Activated naive CD4-positive, alpha-beta T cell (primary cell): ENCODE data around the gene ACP1.
A peak's percentile ranks its signal among the peaks of the same experiment; 100 is the strongest.

Experiments used
- DNase-seq, 4 experiments: peaks; one replicate each; lab custom pipeline; 2025; lab: John Stamatoyannopoulos, UW

ACP1 gene

DNA sequence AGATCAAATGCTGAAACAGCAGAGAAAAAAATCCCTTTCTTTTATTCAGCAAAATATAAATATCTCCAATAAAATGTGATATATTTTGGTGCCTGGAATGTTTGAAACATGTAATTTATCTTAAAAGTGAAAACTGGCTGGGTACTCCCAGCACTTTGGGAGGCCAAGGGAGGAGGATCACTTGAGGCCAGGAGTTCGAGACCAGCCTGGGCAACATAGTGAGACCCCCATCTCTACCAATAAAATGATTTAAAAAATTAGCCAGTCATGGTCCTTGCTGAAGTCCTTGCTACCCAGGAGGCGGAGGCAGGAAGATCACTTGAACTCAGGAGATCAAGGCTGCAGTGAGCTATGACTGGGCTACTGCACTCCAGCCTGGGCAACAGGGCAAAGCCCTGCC, 9.6 kb upstream of the ACP1 start:
- DNase-seq, result no peak

DNA sequence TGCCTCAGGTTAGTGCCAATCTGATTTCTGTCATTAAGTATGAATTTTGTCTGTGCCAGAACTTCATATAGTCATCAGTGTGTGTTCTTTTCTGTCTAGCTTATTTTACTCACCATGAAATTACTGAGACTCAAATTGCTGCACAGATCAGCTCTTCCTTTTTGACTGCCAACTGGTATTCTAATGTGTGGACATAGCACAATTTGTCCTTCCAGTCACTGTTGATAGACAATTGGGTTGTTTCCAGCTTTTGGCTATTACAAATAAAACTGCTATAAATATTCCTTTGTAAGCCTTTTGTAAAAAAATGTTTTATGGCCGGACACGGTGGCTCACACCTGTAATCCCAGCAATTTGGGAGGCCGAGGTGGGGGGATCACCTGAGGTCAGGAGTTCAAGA, 8.7 kb upstream of the ACP1 start:
- DNase-seq, result no peak

DNA sequence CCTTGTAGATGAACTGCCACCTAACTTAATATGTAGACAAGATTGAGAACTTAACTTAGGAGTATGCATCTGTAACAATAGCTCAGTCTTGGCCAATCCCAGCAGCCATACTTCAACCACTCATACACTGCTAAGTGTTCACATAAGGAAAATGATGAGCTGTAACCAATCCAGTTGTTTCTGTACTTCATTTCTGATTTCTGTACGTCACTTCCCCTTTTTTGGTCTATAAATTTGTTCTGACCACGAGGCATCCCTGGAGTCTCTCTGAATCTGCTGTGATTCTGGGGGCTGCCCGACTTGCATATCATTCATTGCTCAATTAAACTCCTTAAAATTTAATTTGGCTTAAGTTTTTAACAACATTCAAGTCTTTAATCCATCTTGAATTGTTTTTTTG, 7.3 kb upstream of the ACP1 start:
- DNase-seq, result no peak

DNA sequence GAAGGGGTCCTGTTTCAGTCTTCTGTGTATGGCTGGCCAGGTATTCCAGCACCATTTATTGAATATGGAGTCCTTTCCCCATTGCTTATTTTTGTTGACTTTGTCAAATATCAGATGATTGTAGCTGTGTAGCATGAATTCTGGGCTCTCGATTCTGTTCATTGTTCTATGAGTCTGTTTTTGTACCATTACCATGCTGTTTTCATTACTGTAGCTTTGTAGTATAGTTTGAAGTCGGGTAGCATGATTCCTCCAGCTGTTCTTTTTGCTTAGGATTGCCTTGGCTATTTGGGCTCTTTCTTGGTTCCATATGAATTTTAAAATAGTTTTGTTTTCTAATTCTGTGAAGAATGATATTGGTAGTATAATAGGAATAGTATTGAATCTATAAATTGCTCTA, 6.9 kb upstream of the ACP1 start:
- no peak for DNase-seq

DNA sequence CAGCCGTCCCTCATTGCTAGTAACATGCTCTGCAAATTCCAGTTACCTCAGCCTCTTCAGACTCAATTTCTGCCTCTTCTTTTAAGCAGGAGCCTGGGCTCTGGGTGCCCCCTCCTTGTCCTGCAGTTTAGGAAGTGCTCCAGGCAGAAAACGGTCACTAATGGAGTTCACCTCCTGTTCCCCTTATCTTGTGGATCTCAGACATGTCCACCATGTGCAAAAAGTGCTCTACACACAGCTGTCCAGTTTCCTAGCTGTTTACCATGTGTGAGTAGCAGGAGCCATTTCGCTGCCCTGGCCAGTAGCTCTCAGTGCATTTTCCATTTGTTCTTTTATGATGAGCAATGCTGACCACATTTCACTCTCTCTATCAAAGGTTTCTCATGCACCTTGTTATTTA, 5.8 kb upstream of the ACP1 start:
- no peak for DNase-seq

DNA sequence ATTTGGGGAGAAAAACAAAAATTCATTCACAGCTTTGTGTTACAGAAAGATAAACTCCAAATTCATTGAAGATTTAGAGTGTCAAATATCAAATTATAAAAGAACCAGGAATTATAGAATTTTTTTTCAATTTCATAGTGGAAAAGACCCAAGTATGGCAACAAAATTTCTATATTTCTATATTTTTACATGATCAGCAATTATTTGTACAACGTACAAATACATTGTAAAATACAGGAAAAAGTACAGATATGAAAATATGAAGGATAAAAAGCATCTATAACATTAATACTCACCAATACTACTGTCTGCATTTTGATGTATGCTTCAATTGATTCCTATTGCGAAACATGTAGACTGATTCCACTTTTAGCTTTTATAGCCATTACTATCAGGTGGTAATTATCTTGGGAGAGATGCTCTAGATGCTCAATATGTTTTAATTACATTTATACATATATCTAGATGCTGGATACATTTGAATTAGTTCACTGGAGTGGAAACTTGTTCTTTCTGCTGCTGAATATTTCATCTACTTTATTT, 4.9 kb upstream of the ACP1 start:
- no peak for DNase-seq

DNA sequence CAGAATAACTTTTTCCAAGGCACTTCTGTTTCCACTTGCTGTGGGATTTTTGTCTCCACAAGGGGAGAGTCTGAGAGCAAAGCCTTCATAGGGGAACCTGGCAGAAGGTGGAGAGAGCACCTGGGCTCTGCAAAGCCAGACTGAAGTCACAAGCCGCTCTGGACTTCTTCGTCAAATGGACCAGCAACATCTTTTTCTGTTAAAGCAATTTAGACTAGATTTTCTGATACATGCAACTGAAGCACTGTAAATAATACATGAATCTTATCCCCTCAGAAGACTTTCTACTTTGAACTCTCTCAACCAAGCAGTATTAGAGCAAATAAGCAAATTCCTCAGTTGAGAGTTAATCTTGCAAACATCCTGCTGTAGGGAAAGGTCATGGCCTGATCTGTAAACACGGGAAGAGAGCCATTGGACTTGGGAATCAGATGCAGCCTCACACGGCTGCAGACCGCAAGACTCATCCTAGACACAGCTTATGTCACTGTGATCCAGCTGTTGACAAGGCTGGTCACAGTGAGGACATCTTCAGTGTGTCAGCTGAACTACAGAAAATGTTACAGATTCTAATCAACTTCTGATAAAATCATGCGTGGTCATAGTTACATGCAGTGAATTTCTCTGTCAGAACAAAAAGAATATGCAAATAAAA, 4.1 kb upstream of the ACP1 start:
- no peak for DNase-seq

DNA sequence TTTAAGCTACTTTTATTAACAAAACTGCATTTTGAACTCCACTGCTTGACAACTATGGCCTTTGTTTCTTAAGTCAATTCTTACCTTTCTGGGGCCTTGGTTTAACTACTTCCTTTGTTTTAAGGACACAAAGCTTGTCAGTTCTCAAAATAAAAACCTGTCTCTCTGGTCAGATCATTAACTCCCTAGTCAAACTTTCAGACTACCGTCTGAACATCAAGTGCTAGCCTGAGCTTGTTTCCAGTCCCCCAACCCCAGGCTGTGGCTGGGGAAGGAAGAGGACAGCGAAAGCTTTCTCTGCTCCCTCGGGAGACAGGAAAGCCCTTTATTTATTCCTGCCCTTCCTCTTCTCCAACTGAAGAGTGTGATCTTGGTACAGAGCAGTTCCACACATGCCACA, 2.6 kb upstream of the ACP1 start:
- DNase-seq, result no peak

DNA sequence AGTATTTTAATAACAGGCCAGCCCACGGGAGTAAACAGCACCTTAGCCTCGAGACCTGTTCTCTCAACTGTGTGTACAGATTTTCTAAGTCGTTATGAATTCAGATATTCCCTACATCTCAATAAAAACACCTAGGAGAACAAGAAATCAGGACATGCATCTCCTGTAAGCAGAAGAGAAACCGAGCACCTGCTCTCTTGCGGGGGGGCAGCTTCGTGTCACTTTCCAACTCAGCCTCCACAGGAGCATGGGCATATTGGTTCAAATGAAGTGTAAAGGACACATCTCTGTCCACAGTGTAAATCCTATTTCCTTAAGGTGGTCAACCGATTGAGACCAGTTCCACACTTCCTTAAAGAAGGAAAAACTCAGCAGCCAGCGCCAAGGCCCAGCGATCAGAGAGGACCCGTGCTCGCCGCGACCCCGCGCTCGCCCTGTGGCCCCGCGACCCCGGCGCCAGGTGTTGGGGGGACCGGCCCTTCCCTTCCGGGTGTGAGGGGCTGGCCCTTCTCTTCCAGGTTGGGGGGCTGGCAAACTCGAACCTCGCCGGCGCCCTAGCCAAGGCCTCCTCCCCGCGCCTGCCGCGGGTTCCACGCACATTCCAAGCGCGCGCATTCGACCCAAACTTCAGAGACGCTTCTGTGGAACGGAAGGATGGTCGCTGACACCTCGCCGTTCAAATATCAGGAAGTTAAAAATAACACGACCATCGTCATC, 1.6 kb upstream of the ACP1 start:
- no peak for DNase-seq

DNA sequence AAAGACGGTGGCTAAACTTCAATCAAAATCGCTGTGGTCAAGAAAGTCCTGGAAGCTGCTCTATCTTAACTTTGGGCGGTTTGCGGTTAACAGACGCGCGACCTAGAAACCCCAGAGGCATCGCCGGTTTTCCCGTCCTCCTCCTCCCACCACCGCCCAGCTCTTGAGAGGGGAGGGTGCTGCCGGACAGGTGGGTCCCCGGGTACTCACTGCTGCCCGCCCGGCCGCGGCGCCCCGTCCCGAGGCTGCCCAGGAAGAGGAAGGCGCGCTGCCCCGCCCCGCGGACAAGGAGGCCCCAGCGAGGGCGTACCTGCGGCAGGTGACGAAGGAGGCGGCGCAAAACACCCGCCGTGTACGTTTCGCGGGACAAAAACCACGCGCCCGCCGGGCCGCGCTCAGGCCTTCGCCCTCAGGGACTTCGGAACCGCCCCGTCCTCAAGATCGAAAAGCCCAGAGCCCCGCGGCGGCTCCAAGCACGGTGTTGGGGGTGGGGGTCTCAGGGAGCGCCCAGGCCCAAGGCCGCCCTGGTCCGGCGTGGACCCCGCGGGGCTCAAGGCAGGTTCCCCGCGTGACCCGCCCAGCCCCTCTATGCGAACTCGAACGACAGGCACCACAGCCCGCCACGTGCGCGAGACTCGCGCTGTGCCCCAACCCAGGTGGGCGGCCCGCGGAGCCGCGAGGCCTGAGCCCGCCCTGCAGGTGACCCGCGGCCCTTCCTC, 814 bp upstream of the ACP1 start, which contains the start of gene SH3YL1:
TSS of gene SH3YL1 (minus strand) at position 259 of the 719 bp plus-strand sequence. CDS start at position 211, 48 bp downstream.
- DNase-seq, result peak in 3 of 4 experiments; percentile 13 to 59 (median 42)

DNA sequence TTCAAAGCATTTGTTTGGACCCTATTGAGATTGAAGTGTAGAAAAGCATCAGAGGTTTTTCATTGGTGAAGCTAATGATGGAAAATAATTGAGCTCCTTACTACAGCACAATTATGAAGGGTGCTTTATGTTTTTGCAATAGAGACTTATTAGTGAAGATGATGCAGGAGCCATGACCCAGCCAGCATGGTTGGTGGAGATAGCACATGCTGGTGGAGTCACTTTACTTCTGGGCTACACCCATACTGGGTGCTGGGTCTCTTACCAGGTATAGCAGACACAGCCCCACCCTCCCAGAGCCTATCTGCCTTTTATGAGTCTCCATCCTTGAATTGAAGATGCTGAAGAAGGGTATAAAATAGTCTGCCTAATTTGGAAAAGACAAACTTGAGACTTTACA, 3.6 kb downstream of the ACP1 start:
- DNase-seq, result no peak

DNA sequence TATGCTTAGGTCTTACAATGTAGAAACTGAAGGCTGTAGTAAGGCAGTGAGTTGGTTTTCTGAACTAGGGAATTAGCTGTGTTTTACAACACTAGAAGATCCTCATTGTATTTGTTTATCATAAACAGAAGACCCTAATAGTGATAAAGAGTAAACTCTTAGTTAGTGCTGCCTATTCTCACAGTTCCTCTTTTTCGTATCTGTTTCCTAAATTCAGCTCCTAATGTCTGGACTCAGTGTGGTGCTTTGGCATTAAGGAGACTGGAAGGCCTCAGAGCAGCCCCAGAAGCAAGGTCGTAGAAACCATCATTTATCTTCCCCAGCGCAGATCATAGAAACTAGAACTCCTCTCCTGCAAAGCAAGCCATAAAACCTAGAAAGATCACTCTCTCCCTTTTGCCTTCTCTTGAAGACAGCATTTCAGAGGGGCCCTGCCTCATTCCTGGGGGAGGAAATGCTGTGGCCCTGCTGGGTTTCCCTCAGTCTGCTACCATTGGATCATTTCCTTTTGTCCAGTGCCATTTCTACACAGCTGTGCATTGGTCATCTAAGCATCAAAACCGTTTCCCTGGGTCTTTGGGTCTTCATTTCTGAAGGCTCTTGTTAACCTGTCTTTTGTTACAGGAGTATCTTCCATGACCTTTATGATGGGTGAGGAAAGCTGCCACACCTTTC, 4.7 kb downstream of the ACP1 start:
- DNase-seq, result no peak

DNA sequence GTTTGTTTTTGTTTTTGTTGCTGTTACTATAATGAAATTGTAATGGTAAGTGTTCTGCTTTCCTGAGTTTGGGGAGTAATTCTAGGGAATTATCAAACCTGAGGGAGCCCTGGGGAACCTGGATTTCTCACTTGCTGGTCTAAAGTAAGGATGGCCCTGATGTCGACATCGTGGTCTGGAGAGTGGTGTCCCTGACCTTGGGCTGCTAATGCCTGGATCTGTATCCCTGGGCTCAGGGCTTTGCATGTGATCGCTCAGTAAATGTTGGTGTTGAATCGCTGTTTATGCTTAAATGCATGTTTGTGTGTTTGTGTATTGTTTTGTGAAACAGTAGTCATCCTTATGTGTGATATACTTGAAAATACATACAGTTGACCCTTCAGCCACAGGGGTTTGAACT, 6.1 kb downstream of the ACP1 start:
- DNase-seq, result no peak

DNA sequence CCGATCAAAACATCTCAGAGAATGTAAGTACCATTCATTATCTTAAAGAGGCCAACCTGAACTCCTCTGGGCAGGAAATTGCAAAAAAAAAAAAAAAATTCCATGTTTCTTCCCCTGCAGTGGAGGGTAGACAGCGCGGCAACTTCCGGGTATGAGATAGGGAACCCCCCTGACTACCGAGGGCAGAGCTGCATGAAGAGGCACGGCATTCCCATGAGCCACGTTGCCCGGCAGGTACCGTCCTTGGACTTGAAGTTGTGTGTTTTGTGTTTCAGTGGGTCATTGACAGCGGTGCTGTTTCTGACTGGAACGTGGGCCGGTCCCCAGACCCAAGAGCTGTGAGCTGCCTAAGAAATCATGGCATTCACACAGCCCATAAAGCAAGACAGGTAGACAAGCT, 7.2 kb downstream of the ACP1 start:
- no peak for DNase-seq

DNA sequence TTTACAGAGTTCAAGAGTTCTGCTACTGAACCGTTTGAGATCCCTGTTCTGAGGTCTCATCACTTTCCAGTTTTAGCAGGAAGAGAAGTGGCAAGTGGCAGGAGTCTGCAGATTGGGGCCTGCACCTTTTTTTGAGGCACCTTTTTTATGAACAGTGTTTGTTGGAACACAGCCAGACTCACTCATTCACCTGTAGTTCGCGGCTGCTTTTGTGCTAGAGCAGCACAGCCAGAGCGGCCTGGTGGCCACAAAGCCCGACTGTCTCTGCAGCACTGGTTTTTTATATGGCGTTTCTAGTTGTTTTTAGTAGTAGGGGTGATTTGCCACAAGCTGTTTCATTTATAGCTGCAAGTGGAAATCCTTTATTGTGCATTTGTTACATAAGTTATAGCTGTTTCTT, 8.6 kb downstream of the ACP1 start:
- DNase-seq, result no peak

DNA sequence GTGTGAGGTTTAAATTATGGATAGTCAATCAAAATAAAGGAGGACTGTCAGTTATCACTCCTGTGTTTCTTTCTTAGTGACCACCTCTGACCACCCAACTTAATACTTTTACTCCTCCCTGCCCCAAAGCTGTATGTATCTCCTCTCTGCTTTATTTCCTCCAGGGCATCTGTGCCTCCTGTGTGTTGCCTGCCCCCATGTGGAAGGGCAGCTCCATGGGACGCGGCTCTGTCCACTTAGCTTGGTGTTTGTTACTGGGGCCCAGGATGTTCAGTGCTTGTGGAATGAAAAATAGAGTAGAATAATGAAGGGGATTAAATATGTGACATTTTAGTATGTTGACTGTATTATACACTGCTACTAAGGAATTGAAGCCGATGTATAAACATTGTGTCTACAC, 9.8 kb downstream of the ACP1 start:
- no peak for DNase-seq

DNA sequence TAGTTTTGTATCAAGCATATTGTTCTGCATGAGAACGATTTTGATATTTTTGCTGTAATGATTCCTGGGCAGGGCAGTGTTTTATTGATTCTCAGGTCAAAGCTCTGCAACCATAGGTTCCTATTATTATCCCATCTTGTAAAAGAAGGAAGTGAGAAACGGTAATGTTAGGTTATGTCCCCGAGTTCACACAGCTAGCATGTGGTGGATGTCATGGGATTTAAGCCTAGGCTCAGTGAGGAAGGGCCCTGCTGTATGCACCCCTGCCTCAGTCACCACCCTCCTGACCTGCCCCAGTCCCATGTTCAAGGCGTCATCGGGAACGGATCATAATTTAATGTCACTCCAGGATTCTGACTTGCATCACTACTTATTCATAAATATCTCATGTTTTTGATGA, 10.7 kb downstream of the ACP1 start:
- no peak for DNase-seq

DNA sequence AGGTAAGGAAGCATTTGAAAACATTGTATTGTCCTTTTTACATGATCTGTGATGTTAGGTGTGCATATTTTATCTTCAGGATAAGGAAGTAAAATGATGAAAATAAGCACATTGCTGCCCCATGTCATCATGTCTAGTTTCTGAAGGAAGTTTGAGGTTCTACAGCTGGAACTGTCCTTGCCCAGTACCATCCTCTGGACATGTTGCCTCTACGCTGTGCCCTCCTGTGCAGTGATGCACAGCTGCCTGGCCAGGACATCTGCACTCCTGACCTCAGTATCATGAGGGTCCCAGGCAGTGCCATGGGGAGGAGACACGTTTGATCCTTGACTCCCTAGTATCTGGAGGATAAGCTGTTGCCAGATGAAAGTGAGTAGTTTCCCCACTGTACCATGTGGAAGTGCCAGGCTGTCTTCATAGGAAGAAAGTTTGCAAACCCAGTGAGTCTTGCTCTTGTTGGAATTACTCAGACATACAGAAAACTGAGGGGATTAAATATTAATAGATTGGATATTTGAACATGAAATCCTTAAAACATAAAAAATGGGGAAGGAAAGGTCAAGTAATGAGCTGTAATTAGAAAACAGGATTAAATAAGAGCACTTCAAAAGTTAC, 13.7 kb downstream of the ACP1 start:
- no peak for DNase-seq

DNA sequence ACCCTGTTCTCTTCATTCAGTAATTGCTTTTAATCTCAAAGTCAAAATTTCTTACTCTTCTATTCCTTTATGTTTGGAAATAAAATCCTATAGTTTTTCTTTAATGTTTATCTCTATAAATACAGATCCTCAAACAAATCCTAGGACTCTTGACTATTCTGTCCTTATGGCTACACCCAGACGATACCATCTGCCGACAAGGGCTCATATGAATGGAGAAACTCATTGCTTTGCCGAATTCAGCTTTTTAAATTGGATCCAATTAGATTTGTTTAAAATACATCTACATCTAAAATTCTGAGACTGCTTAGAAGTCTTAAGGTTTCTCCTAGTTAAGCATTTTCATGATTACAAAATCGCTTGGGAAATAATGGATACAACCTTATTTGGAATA, 14.2 kb downstream of the ACP1 start:
- DNase-seq, result no peak

DNA sequence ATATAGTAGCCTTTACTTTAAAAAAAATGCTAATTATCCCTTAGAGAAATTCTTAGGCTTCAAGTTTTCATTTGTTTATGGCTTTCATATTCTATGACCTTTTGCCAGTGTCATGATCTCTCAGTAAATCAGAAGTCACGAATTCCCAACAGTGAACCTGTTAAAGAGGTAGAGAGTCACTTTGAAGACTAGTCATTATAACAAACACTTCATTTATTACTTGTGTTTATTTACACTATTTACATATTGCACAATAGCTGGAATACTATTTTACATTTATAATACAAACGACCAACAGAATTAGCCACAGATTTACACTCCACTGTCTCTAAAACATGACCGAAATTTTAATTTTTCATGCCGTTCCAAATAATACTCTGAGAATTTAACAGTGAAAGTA, 14.6 kb downstream of the ACP1 start:
- DNase-seq, result no peak

DNA sequence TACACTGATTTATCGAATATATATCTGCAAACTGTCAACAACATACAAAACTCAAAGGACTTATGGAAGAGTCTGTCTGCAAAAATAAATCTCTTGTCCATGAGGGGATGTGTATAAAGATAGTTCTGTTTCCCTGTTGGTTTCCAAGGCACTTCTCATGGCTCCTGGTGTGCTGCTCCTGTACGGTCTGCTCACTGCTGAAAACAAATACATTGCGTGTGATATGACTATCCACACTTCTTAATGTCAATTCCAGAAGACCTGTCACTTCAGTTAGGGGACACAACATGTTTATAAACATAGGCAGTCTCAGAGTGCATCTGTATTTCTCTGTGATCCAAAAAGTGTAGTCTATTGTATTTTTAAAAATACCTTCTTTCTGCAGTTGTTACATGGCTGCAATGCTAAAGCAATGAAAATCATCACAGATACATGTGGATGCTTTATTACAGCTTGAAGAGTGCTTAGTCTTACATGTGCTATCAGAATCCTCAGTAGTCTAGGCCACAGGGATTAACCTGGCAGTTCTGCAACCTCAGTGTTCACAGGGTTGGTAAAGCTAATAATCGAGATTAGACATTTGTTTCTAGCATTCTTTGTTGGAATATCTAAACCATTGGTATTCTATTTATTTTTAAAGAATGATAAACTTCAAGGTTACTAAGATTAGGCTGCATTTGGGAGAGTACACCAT, 15.4 kb downstream of the ACP1 start:
- no peak for DNase-seq
